WERI-Rb-1 (cell line): ENCODE data around the gene PSD.
"Not testable (repeated sequence)": the region's sequence is repeated elsewhere in the genome, so short reads cannot be mapped to it uniquely, and the experiment has no call there.

ENCODE experiments used
- DNase-seq: peaks from one replicate; pipeline ENCODE4 v3.0.0-alpha.2; 2020
- H3K27ac ChIP-seq: fragments of 250-450 bp; sonication (Bioruptor Pico); 2 replicates; pipeline ENCODE4 v1.5.1; 2020; ENCODE audit warnings: mild to moderate bottlenecking, moderate library complexity
- H3K27me3 ChIP-seq: fragments of 250-450 bp; sonication (Bioruptor Pico); 2 replicates; pipeline ENCODE4 v1.5.1; 2021; ENCODE audit warnings: mild to moderate bottlenecking, low read depth, moderate library complexity; ENCODE audit not compliant: insufficient read depth, severe bottlenecking
- H3K36me3 ChIP-seq: fragments of 250-450 bp; sonication (Bioruptor Pico); 2 replicates; pipeline ENCODE4 v1.5.1; 2020; ENCODE audit warnings: mild to moderate bottlenecking, moderate library complexity
- H3K4me3 ChIP-seq: 2 replicates; pipeline ENCODE4 v1.5.1; 2011; ENCODE audit warnings: low read depth, mild to moderate bottlenecking, control low read depth, low read length
- H3K9me3 ChIP-seq: fragments of 250-450 bp; sonication (Bioruptor Pico); 2 replicates; pipeline ENCODE4 v1.5.1; 2021; ENCODE audit warnings: mild to moderate bottlenecking, moderate library complexity; ENCODE audit not compliant: severe bottlenecking
- CTCF ChIP-seq: IDR thresholded peaks from 2 replicates; pipeline ENCODE4 v1.5.1; 2011; ENCODE audit warnings: low read depth, mild to moderate bottlenecking, control low read depth, inconsistent platforms, low read length

The PSD gene

GRCh38 chr10:102455893-102456471 is 37.4 kb upstream of the PSD start:
- H3K4me3 ChIP-seq, result no peak overlapping the region
- peak overlapping the region; percentile 93 for H3K27ac ChIP-seq
- no peak for TF ChIP-seq CTCF
- peaks cover 15% of the 10 kb centered on the region for H3K36me3 ChIP-seq
- DNase-seq, result peak; percentile 88
- H3K27me3 ChIP-seq, result no peaks in the 10 kb centered on the region
- no peaks in the 10 kb centered on the region for H3K9me3 ChIP-seq

GRCh38 chr10:102454662-102455487 is 36.3 kb upstream of the PSD start:
- H3K36me3 ChIP-seq, result peaks cover 15% of the 10 kb centered on the region
- H3K27ac ChIP-seq, result peak overlapping the region; percentile 93
- H3K4me3 ChIP-seq, H3K27me3 ChIP-seq, H3K9me3 ChIP-seq: not testable (repeated sequence)
- DNase-seq, result peak; percentile 66

GRCh38 chr10:102453502-102453901 is 34.9 kb upstream of the PSD start:
- H3K36me3 ChIP-seq, result peaks cover 15% of the 10 kb centered on the region
- no peak overlapping the region for H3K4me3 ChIP-seq
- H3K27ac ChIP-seq, result peak overlapping the region; percentile 93
- no peaks in the 10 kb centered on the region for H3K27me3 ChIP-seq
- H3K9me3 ChIP-seq, result no peaks in the 10 kb centered on the region
- no peak for DNase-seq
- no peak for TF ChIP-seq CTCF

GRCh38 chr10:102452672-102453340 is 34.2 kb upstream of the PSD start:
- DNase-seq, result peak; percentile 34
- H3K27me3 ChIP-seq, result no peaks in the 10 kb centered on the region
- no peak for TF ChIP-seq CTCF
- H3K36me3 ChIP-seq, result peaks cover 15% of the 10 kb centered on the region
- H3K9me3 ChIP-seq, result no peaks in the 10 kb centered on the region
- H3K27ac ChIP-seq, result peak overlapping the region; percentile 93
- no peak overlapping the region for H3K4me3 ChIP-seq

GRCh38 chr10:102451105-102451969 is 32.8 kb upstream of the PSD start, which contains the start of gene C10orf95:
C10orf95 (minus strand) TSS chr10:102451543; CDS start chr10:102451093, 450 bp downstream.
- DNase-seq, result peak; percentile 80
- no peak for TF ChIP-seq CTCF
- H3K27ac ChIP-seq, result peak within 1 kb of the TSS; percentile 95
- no peaks in the 10 kb centered on the region for H3K27me3 ChIP-seq
- no peaks in the 10 kb centered on the region for H3K9me3 ChIP-seq
- peaks cover 15% of the 10 kb centered on the region for H3K36me3 ChIP-seq
- peak within 1 kb of the TSS; percentile 73 for H3K4me3 ChIP-seq
